HG03558 (cell line): ENCODE measurements around the gene ATP6V1B1.

Experiments
- ATAC-seq: cut with Tn5 transposase; IDR thresholded peaks from one replicate; pipeline ENCODE4 v1.9.1; 2021; ENCODE audit warnings: moderate number of reproducible peaks; ENCODE audit not compliant: unreplicated experiment; ENCODE audit errors: extremely low read depth

Gene ATP6V1B1

DNA sequence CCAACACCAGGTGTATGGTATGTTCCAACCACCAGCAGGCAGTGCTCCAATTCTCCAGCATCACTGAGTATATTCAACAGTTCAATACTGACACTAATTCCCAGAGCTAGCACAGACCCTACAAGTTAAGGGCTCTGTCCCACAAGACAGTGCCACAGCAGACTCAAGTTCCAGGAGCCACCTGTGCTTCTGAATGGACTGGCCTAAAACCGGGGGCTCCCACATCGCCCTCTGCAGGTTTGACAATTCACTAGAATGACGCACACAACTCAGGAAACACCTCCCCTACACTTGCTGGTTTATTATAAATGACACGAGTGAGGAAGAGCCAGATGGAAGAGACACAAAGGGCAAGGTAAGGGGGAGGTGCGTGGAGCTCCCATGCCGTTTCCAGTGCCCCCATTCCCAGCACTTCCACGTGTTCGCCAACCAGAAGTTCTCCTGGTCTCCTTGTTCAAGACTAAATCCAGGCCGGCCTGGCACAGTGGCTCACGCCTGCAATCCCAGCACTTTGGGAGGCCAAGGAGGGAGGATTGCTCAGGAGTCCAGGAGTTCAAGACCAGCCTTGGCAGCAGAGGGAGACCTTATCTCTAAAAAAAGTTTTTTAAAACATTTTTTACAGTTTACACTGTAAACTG, 12.2 kb upstream of the ATP6V1B1 start:
- no peak for ATAC-seq

DNA sequence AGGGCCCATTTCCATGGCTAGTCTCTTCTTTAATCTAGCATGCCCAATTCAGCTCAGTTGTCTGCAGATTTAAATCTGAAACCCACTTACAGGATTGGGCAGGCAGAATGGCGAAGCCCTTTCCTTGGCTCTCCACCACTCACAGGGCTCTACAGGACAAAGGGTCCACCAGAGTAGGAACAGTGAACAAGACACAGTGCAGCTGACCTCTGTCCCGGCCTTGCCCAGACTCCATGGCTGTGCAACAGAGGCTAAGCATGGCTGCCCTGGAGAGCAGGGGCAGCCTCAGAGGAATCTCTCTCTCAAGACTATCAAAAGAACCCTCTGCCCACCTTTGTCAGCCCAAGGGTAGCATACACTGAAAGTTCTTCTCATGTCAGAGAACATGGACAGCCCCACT, 9.7 kb upstream of the ATP6V1B1 start:
- no peak for ATAC-seq

DNA sequence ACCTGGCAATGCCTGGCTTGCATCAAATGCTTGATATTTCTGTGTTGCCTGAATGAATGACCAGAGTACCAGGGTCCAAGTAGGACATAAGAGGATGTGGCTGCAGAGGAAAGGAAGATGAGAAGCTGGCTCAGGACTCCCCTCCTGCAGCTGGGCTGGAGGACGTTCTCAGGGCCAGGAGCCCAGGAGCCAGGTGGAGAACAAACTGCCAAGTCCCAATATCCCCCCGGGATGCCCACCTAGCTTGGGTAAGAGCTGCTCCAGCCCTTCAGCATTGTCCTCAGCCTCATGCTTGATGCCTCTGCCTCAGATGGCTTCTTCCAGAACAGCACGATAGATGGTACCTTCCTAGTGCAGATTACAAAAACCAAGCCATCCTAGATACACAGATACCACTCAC, 8.6 kb upstream of the ATP6V1B1 start:
- ATAC-seq, result no peak

DNA sequence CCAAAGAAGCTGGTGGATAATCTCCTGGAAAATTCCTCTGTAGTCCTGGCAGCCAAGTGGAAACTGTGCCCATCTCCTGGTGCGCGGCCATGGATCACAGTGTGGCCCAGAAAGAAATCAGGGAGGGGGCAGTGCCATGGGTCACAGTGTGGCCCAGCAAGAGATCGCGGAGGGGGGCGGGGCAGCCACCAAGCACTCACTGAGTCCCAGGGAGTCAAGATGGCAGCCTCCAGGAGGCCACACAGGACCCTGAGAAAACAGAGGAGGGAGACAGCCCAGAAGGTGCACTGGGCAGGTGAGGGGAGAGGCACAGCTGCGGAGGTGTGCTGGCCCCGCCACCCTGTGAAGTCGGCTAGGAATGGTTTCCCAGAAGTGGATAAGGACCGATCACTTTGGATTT, 8.1 kb upstream of the ATP6V1B1 start:
- no peak for ATAC-seq

DNA sequence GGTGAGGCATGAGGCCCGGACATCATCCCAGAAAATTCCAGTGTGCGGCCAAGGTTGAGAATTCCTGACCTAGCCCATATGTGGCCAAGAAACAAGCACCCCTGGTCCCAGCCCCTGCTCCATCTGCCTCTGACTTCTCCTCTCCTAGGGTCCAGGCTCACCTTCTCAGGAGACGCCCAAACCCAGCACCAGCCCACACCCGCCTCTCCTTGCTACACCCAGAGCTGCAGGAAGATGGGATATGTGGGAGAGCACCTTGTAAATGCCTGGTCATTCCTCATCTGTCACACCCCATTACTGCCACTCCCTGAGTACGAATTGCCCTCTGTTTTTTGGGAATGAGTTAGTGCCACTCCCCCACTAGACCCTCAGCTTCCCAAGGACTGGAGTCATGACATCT, 7.3 kb upstream of the ATP6V1B1 start:
- no peak for ATAC-seq

DNA sequence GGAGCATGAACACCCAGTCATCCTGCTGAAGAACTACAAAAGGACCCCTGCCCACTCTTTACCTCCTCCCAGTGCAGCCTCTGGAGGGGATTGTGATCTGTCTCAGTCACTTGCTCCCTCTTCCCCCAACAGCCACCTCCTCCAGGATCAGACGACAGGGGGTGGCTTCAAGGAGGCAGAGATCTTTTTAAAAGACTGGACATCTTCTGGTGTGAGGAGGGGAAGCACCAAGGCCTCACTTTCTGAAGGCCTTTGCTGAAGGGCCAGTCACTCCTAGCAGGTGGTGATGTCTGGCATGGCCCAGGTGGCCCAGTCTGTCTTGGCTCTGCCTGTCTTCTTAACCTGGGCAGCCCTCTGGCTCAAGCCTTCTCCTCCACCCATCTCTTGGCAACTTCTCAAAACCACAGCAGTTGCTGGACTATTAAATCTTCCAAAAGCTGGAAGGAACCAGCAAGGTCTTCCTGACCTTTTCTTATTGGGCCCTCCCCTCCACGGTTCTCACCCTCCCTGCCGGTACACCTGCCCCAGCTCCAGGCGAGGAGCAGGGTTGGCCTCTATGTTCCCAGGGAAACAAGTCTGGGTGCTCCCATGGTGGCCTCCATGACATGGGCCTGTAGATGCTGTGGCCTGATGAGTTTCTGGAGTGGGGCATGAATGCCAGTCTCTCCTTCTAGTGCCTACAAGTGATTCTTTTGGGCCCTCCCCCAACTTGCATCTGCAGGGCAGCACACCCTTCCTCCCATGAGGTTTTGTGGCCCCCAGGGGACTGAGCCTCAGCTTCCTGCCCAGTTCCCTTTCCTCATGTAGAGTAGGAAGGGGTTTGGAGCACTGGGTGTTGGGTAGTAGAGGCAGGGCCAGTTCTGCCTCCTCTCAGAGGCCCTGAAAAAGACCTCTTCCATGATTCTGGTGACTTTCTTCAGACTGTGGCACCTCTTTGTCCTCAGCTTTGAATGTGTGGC, 5.0 kb upstream of the ATP6V1B1 start:
- ATAC-seq, result no peak

DNA sequence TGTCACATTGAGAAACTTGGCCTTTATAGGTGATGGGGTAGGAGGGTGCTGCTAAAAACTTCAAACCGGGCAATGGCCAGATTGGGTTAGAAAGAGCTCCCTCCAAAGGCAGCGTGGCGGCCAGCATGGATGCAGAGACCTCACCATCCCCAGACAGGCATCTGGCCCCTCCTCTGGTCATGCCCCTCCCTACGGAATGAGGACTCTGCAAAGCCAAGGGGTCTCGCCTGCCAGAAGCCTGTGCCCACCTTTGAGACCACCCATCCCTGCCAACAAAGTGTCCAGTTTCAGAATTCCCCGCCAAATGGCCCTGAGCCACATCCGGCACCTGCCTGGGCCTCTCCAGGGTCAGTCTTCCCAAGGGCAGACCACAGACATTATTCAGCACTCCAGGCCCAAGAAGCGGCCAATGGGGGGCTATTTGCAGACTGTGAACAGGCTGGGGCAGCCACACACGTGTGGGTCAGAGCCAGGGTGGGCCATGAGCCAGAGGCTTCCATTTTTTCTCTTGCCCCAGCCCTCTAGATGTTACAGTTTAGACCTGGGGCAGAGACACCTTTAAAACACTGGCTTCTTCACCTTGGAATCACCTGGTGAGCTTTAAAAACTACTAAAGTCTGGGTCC, 4.2 kb upstream of the ATP6V1B1 start:
- ATAC-seq, result no peak

DNA sequence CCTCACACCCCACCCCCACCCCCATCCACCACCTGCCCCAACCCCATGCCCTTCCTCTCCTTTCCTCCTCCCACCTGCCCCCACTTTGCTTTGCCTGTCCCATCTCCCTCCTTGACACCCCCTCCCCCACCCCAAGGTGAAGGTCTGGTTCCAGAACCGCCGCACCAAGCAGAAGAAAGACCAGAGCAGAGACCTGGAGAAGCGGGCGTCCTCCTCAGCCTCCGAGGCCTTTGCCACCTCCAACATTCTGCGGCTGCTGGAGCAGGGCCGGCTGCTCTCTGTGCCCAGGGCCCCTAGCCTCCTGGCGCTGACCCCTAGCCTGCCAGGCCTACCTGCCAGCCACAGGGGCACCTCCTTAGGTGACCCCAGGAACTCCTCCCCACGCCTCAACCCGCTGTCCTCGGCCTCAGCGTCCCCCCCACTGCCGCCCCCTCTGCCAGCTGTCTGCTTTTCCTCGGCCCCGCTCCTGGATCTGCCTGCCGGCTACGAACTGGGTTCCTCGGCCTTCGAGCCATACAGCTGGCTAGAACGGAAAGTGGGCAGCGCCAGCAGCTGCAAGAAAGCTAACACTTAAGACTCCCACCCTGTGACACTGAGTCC, 3.0 kb upstream of the ATP6V1B1 start:
- ATAC-seq, result no peak

DNA sequence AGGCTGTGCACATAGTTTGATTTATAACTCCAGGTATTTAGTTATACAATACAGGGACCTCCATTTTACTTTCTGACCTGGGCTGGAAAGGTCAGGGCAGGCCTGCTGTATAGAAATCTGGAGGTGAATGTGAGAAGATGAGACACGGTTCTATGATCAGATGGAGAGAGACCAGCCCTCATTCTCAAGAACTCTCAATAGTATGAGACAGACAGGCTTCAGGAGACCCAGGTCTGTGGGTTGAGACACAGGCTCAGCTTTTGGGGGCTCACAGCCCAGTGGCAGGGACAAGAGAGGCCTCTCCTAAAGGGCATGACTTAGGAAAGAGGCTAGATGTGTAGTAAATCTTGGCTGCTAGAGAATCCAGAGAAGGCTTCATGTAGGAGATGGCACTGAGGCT, 719 bp upstream of the ATP6V1B1 start:
- no peak for ATAC-seq

DNA sequence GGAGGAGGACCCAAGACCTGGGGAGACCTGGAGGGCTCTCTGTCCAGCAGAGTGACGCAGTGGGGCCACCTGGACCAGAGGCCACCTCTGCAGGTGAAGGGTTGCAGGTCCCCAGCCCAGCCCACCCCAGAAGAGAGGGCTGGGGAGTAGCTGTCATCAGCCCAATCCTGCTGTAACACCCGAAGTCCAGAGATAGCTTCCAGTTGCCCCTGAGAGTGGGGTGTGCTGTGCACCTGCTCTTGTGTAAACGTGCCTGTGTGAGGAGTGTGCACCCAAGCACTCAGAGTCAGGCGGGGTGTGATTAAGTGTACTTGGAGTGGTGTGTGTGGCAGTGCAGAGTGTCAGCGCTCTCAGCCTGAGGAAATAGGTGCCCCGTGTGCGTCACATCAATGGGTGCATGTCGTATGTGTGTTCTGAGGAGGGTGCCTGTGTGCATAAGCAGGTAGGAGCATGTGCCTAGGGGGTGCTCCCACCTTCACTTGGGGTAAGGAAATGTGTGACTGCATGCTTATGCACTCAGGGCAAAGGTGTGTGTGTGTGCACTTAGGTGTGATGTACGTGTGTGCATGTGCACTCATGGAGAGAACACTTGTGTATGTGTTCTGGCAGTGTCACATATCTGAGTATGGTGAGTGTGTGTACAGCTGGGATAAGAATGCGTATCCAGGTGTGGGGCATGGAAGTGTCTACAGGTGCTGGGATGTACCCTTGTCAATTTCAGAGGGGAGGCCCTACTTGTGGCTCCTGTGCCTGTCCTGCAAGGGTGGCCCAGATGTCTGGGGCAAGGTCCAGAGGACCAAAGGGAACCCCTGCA, 672 bp downstream of the ATP6V1B1 start:
- no peak for ATAC-seq

DNA sequence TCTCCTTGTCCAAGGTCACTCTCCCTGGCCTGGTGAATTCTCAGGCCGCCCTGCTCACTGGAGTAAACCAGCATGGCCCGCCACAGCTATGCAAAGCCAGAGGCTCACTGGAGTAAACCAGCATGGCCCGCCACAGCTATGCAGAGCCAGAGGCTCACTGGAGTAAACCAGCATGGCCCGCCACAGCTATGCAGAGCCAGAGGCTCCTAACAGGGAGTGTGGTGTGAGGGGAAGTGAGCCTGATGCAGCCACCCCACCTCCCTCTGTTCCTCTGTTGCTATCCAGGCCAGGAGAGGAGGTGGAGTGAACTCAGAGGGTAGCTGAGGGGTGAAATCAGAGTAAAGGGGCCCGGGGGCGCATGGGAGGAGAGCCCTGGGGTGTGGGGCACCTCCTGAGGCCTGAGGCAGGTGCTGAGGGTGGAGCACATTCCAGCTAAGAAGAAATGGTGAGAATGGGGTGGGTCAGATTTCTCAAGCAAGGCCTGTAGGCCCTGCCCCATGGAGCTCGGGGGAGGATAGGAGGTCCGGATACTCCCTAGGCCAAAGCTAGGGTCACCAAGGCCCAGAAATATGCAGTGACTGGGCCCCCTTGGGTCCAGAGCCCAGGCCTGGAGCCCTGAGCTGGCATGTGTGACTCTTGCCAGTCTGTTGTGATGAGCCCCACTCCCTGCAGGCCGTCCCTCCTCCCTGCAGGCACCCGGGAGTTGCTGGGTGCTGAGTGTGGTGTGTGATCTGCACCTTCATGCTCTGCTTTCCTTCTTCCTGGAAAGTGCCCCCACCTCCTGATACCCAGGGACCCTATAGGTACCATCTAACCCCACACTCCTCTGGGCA, 1.5 kb downstream of the ATP6V1B1 start:
- ATAC-seq, result no peak

DNA sequence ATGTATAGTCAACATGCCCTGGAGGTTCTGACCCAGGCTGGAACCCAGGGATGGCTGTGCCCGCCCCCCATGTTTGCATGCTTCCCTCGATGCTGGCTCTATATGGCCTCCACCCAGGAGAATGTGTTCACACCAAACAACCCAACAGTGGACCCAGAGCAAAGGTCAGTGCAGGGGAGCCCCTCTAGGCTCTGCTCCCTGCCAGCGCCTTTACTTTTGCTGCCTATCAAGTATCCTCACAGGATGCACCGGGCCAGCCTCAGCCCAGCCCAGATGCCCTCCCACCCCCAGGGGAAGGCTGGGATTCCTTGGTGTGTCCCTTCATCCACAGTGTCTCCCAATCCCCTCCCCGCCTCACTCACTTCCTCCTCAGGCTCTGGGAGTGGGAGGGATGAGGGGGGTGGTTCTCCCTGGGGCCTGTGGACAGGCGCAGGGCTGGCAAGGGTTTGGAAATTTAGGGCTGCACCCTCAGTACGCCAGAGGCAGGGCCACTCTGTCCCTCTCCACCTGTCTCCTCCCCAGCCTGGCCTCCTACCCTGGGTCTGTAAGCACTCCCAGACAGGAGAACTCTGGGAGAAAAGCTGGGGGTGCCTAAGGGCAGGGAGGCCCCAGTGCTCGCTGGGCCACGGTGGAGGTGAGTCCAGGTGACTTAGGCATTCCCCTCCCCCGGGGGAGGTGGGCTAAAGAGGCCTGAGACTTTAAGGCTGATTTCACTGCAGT, 2.3 kb downstream of the ATP6V1B1 start:
- no peak for ATAC-seq

DNA sequence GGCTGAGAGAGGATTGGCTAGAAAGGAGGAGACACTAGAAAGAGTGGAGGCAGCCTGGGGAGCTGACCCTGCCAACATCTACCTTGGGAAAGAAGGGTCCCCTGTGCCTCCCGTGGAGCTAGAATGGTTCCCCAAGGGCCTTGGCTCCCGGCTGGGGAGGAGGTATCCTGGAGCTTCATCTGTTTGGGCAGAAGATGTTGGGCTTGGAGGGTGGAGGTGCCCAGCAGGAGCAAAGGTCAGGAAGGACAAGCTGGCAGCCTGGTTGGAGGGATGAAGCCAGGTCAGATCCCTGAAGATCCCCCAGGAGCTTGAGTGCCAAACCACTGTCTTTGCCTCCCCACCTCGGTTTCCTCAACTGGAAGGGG, 2.9 kb downstream of the ATP6V1B1 start:
- ATAC-seq, result no peak

DNA sequence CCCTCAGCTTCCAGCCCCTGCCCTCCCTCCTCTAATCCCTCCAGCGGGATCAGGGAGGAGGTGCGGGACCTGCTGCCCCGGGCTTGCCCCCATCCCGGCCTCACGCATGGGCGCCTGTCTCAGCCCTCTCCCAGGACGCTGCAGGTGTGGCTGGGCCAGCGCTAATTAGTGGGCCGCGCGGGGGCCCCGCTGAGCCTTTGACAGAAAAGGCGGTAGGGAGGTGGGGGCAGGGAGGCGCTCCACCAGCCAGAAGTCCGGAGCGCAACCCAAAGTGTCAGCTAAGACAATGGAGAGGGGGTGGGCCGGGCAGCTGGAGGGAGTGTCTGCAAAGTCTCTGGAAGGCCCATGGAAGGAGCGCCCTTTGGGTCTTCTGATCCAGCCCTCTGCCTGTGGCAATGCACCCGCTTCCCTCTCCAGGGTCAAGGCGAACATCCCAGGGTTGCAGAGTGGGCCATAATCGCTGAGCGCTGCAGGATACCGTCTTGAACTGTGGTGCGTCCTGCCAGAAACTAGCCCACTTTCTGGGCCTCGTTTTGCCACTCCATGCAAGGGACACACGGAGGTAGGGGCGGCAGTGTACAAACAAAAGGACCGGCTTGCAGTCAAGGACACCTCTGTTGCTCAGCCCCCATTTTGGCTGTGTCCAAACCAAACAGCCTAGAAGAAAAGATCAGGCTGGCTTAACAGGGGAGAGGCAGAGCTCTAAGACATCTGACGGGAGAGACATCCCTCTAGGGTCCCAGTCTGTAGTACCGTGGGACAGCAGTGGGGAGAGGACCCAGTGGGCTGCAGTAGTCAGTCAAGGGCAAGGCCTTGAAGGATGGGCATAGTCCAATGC, 3.5 kb downstream of the ATP6V1B1 start:
- ATAC-seq, result no peak

DNA sequence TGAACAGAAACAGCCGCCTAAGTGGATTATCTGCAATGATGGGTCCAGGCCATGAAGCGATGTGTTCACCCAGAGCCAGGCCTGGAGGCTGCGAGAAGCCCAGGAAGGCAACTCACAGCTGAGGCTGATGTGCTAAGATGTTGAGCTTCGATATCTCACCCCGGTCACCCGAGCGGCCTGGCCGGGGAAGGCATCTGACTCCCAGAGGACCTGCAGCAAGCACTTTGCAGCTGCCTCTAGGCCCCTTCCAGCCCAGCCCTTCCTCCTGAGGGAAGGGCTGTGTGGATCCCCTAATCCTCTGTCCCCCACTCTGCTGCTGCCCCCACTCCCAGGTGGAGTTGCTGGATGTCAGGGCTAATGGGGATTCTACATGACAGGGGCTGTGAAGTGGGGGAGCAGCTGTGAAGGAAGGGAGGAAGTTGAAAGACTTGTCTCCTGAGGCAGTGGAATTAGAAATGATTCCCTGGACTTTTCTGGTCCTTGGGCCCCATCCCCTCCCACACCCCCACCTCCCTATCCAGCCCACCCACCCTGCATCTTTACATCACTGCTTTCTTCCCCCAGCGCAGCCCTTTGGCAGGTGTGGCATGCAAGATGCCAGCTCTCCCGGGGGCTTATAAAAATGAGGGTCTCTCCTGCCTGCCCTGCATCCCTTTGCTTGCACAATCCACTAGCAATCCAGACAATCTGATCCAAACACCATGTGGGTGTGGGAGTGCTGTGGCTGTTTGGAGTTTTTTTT, 4.3 kb downstream of the ATP6V1B1 start:
- ATAC-seq, result no peak

DNA sequence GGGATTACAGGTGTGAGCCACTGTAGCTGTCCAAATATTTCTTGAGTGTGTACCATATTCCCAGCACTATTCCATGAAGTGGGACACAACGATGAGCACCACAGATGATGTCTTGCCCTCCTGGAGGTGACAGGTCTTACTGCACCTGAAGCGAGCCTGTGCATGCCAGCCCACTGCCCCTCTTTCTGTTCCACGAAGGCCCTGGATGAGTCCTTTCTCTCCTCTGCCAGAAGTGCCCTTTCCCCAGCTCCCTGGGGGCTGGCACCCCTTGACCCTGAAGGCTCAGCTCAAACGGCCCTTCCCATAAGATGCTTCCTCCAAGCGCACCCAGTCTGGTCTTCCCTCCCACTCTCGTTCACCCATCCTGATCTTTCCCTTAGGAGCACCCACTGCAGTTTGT, 5.5 kb downstream of the ATP6V1B1 start:
- no peak for ATAC-seq

DNA sequence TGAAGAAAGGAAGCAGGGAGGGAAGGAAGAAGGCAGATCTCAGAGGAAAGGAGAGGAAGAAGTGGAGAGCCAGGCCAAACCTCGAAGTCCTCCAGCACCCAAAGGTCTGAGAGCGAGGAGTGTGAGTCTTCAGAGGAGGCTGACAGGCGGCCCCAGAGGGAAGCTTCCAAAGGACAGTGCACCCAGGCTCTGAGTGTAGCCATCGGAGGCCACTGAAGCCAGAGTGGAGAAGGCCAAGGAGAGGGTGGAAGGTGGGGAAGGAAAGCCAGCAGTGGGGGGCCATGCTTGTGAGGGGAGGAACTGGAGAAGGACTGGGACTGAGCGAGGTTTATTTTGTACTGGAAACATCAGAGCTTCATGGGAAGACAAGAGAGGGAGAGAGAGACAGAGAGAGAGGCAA, 6.0 kb downstream of the ATP6V1B1 start:
- no peak for ATAC-seq
